Dedifferentiated amniotic fluid mesenchymal stem cell (primary cell): ENCODE results near the gene CTNND1.

Experiments
- DNase-seq: peaks from one replicate; pipeline ENCODE4 v3.0.0-alpha.2; 2016; ENCODE audit errors: extremely low spot score

The CTNND1 gene

DNA sequence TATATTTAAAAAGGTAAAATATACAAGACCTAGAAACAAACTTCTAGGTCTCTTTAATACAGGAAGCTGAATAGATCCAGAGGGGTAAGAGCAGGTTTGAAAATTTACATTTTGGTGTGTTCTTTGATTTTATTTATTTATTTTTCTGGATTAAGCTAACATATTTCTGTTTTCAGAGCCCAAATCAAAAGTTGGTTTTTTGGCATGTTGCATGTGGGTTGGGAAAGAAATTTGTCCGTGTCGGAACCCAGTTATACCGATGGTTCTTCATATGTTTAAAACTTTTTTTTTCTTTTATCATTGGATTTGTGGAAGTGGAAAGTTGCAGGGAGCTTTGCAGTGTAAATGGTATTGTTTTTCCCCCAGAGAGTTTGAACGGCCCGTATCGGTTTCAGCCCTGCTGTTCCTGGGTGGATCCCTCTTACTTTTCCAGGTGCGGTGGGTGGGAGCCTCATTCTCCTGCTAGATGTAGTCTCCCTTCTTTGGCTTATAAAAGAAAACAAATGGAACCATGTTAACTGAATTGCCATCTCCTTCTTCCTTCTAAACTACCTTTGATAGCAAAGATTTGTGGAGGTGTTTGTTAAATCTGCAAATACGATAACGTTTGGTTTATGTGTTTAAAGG lies 746 bp downstream of the CTNND1 start:
- DNase-seq = no peak

DNA sequence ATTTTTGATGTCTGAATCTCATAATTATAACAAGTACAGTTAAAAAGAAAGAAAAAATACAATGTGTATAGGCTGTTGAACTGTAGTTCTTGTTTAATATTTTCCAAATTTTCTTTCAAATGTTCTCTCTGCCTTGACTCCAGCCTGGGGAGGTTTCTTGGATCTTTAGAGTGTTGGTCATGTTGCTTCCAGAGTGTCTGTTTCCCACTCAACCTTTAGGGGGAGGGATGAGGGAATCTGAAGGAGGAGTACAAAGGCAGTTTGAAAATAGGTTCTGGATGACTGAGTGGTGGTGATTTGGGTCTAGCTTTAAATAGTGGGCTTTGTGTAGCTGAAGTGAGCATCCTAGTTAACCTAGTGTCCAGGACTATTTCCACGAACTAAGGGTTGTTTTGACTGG lies 2.0 kb downstream of the CTNND1 start:
- DNase-seq = peak; percentile 56

DNA sequence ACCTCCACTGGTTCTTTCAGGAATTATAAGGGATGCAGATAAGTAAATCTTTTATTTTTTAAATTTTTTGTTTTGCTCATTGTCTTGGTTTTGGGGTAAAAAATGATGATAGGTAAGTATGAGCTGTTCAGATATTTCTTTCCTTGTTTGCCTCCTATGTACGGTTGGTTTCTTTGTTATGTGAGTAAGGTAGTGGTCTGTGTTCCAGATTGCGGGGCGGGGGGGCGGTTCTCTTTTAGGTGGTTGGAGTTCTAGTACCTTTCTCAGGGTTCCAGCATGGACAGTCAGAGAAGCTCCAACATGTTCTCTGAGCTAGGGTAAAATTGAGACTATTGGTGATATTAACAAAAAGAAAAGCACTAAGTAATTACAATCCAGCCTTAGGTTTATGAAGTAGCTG lies 2.4 kb downstream of the CTNND1 start:
- DNase-seq = no peak

DNA sequence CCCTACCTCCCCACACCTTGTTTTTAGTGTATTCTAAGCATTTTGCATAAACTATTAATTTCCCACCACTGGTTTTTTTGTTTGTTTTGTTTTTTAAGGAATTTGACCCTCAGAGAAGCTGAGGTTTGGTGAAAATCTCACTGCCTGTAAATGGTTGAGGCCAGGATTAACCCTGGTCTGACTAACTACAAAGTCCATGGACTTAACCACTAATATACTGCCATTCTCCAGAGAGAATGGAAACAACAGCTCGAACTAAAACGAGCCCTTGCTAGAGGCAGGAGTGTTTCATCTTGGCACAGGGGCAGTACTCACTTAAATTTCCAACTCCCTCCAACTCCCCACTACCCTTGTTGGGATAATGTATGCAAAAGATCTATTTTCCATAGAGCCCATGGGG lies 3.0 kb downstream of the CTNND1 start:
- DNase-seq = no peak

DNA sequence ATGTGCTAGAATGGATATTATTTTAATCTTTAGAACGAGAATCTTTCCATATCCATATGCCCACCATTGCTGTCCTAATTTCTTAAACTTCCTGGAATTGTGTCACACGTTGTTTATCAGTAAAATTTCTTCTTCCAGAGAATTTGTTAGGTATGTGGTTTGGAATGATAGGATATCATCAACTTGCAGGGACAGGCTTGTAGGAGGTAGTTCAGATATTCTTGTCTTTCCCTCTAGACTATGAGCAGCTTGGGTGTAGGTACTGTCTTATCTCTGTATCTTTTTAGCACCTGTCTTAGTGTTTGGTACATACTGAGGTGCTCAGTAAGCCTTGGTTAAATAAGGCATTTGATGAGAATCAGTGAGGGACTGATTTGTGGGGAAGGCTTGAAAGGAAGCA lies 3.4 kb downstream of the CTNND1 start:
- no peak for DNase-seq

DNA sequence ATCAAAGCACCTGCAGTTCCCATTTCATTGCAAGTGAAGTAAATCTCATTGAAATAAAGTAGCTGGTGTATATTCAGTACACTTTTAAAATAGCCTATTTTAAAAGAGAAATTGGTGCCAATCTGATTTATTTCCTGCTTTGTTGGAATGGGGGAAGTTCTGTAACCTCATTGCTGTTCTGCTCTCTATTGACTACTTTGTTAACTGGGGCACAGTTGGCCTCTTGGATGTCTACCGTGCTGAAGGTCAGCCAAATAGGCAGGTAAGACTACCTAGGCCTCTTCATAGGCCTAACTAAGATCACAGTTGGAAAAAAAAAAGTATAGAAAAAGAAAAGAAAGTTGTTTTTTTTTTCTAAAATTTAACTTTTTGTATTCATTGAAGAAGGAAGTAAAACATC lies 9.2 kb downstream of the CTNND1 start:
- no peak for DNase-seq

DNA sequence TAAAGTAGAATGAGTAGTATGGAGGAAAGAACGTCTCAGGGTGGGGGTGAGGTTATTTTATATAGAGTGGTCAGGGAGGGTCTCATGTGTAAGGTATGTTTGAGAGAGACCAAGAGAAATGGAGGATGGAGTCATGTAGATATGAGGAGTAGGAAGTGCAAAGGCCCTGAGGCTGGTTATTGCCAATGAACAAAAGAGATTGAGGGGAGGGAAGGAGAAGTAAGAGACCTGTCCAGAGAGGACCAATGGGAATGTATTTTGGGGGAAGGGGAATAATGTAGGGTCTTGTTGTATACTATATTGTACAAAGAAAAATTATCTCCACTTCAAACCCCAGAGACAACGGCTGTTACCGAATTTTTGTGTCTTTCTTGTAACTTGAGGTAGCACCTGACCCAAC lies 9.8 kb downstream of the CTNND1 start:
- DNase-seq = no peak

DNA sequence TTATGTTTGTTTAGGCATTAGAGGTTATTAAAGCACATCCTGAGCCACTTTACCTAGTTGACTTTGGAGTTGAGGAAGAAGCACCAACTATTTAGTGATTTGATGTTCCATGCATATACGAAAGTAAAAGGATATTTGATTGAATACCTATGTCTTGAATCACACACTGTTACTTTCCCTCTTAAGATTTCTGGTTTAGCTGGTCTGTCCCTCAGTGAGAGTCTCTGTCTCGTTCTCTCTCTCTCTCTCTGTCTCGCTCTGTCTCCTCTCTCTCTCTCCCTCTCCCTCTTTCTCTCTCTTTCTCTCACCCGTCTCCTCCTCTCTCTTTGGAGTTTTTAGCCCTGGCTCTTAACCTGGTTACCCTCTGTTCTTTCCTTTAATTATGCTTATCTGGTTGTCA lies 11.0 kb downstream of the CTNND1 start:
- no peak for DNase-seq

DNA sequence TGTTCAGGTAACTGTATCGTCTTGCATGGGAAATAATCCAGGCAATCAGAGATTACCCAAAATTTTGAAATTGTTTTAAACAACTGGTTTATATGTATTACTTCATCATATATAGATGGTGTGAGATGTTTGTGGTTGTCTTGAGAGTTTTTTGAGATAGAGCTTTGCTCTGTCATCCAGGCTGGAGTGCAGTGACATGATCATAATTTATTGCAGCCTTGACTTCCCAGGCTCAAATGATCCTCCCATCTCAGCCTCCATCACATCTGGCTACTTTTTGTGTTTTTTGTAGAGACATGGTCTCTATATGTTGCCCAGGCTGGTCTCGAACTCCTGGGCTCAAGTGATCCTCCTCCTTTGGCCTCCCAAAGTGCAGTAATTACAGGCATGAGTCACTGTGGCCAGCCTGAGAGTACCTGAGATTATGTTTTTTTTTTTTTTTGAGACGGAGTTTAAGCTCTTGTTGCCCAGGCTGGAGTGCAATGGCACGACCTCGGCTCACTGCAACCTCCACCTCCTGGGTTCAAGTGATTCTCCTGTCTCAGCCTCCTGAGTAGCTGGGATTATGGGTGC lies 11.5 kb downstream of the CTNND1 start:
- DNase-seq = no peak

DNA sequence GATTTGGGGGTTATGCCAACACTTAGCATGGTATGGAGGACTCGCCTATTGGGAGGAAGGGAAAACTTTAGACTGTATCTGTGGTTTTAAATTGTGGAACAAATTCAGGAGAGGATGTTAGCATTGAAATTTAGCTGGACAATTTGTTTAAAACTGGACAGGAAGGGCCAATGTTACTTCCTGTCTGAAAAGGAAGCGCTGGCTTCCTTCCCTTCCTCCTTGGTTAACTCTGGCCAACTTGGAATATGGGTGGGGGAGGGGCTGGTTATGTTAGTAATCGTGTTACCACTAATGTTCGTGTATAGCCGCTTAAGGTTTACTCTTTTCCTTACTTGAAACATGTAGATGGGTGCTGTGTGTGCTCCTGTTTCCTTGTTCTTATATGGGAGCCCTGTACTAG lies 13.9 kb downstream of the CTNND1 start:
- DNase-seq = no peak

DNA sequence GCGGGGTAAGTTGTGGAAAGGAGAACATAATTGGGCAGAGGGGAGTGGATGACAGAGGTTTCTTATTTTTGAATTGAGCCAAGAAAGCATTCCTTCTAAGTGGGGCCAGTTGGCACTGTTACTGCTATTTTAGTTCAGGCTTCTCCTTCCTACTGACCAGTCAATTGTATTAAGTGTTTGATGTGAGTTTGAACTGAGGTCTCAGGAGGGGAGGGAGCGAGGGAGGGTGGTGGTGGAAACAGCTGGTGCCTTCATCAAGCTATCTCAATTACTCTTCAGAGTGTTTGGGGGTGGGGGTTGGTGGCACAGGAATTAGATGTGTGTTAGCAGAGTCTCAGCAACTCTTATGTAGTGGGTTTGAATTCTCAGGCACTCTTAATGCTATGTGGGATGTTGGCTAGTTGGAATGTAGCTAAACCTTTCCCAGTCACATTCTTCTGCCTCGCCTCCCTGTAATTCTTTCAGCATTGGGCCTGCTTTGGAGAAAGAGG lies 14.5 kb downstream of the CTNND1 start:
- peak; percentile 37 for DNase-seq

DNA sequence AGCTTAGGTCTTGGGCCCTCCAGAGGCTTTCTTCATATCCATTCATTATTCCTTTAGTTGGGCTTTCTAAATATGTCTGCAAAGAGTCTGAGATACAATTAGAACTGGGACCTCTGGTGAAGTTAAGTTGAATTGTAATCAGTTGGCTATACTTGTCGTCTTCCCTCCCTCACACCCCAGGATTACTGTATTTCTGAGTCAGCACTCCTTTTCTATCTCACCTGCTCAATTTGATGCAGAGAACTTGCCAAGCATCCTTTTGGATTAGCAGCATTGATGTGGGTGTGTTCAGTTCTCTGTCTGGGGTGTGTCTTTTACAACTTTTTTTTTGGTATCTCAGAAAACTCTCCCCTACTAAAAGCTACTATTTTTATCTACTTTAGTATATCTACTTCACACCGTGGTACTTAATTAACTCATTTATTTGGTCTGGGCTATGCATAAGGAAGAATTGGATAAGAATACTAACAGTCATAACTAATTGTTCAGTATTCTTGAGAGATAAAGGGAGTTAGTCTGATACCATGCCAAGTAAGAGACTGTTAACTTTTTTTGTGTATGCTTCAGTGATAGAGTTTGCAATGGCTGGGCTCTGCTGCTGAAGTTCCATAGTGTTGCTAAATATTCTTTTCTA lies 15.1 kb downstream of the CTNND1 start:
- no peak for DNase-seq

DNA sequence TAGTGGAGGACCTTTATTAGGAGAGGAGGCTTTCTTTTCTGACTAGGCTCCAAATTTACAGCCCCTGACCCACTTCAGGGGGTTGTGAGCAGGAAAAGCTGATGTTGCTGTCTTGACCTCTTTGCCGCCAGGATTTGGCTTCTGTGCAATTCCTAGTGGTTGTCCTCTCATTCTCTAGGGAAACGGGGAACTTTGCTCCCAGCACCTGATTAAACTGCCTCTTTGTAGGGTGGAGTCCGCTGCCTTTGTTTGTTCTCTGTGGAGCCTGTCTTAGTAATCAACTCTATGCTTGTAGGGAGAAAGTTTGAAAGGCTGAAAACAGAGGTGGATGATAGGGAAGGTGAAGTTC lies 16.3 kb downstream of the CTNND1 start:
- no peak for DNase-seq

DNA sequence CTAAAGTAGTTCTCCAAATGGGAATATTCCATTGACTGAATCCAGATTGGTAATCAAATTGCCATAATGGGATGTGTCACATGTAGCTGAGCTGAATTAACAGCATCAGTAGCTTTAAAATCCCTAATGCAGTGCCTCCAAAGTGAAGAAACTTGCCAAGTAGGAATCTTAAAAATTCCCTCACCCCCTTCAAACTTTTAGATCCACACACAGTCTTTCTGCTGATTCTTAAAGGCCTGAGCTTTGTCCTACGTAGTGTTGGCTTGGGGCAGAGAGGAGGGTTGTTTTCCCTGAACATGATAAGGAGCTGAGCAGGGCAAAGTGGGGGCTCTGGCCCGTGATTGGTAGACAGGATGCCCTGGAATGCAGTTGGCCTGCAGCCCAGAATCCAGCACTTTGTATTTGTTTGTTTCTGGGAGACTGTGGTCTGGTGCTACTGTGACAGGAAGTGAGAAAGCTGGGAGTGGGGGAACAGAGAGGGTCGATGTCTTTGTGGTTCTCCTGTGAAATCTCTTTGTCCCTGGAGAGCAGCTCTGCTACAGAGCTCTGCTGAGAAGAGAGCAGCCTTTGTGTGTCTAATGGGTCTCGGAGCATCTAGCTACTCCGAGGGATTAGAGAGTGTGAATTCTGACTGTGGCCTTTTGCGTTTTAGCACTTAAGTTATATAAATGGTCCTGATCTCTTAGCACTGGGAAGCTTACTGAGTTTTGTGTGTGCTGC lies 16.9 kb downstream of the CTNND1 start:
- peak; percentile 94 for DNase-seq

DNA sequence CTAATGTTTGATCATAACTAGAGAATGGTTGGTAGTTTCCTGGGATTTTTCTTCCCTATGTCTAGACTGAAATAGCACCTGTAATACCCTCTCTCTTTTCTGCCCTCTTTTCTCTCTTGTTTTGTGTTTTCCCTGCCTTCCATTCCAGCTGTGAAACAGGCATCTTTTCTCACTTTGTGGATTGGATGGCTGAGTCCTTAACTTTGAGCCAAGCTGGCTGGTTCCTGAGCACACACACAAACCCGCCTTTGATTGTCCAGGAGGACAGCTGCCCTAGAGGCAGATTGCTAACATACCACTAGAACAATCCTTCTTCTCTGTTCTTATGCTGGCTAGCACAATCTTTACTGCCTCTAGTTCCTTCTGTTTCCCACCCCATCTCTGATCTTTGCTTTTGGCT lies 17.7 kb downstream of the CTNND1 start:
- DNase-seq = peak; percentile 64

DNA sequence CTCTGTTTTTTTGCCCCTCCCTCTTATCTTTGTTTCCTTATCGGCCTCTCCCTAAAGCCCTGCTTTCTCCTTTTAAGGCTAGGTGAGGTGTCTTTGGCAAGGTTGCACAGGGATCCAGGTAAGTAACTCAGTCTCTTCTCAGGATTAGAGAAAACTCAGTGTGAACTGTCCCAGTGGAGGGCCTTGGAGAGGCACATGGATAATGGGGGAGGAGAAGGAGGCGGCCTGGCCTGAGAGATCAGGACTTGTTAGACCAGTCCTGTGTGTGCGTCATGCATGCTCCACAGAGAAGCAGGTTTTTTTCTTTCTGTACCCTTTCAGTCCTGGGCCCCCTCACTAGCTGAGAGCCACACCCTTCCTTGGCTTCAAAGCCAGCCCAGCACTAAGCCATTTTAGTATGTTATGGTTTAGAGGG lies 19.9 kb downstream of the CTNND1 start:
- no peak for DNase-seq

DNA sequence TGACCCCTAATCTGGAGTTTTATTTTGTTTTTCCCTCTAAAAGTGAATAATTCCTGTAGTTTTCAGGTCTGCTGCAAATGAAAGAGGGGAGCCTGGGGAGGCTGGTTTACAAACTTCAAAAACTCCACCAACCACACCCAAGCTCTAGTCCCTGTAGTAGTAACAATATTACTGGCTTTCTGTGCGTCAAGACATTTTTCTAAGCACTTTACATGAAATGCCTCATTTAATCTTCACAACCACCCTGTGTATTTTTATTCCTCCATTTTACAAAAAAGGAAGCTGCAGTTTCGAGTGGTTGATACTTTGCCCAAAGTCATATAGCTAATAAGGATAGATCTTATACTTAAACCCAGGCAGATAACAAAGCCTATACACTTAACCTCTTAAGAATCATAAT lies 23.5 kb downstream of the CTNND1 start:
- no peak for DNase-seq

DNA sequence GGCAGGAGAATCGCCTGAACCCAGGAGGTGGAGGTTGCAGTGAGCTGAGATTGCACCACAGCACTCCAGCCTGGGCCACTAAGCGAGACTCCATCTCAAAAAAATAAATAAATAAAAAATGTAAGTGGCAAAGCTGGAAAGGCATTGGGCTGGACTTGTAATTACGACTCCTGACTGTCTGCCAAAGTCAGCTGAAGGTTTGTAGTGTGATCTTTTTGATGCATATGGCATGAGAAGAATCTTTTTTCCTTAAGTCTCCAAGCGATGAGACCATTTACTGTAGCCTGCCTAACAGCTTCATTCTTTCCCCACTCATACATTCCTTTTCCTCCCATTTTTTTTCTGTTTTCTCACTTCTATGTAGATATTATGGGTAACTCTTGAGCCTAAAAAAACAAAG lies 24.8 kb downstream of the CTNND1 start:
- no peak for DNase-seq

DNA sequence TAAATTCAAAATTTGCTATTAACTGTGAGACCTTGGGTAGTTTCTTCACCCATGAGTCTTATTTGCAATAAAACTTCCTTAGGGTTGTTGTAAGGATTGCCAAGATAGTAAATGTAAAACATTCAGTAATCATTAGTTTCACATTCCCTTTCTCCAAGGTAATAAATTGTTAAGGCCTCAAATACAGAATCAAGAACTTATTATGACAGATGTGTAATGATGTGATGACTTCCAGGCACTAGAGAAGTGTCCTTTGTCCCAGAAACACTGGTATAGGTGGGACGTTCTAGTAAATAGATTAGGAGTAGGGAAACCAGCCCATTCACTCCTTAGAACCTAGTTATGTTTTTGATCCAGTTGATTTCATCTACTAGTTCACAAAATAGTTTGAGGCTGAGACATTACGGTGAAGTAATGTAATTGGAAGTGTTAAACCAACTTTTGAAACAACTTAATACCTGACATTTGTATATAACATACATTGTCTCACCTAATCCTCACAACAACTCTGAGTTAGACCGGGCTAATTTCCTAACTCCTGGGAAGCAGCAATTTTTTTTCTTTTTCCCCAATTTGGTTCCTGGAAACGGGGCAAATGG lies 25.5 kb downstream of the CTNND1 start:
- DNase-seq = no peak

DNA sequence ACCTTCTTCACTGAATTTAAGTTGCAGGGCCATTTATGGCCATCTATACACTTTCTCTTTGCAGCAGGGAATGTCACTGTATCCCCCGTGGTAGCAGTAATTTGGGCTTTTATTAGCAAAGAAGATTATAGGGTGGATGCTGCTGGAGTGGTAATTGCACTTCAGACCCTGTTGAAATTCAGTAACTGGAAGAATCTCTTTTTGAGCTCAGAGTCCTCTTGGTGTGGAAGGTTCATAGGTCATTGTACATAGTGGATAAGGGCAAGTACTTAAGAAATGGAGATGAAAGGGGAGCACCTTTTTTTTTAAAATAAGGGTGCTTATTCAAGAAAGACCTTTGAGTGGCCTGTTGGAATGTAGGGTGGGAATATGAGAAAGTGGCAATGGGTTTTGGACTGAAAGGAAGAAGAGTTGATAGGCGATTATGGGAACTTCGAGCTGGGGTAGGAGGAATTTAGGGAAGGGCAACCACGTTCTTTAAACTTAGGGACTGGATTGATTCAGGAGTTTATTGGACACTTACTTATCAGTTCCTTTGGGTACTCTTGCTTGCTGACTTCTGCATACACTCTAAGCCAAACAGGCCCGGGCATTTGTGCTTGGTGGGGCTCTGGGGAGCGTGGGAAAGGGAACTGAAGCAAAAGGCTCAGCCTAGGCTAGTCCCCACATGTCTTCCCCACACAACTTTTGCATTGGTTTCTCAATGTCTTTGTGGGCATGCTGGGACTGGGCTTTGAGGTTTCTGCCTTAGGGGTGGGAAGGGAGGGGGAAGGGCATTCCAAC lies 26.5 kb downstream of the CTNND1 start:
- DNase-seq = no peak

DNA sequence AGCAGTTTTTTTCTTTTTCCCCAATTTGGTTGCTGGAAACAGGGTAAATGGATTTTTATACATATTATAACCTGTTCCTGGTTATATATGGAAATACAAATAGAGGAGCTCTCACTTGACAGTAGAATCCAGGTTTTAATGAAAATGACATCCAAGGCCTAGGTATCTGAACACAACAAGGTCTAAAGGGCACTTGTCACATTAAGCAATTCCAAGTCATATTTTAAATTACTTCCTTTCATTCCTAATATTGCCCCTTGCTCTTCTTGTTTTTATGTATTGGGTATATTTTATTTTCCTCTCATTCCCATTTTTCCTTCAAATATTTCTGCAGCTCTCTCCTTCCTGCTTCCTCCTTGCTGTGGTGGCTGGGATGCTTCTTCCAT lies 27.1 kb downstream of the CTNND1 start:
- DNase-seq = no peak
